MCF 10A (cell line): ENCODE results near the gene GATAD2B. TPM values are rescaled to one million over a fixed set of nuclear protein-coding genes. Genes with fewer than 3 reads are reported as not detected.

Experiments used
- BruUV-seq: library from RNA; stranded (reverse); fragments of 400-500 nt; replicated peaks from 2 replicates; lab custom pipeline; 2021; lab: Mats Ljungman, UMichigan
- CTCF ChIA-PET: fragments of 300-600 bp; sonication (Branson Sonifier 250); formaldehyde crosslinking; extraction: SDS; loops from one replicate; lab custom pipeline; 2021; ENCODE audit warnings: antibody characterized with exemption, inconsistent platforms; lab: Yijun Ruan, JAX
- POLR2A ChIA-PET: fragments of 300-600, 350-650 bp; sonication (Branson Sonifier 250); formaldehyde crosslinking; extraction: SDS; loops from one replicate; lab custom pipeline; 2020; ENCODE audit warnings: antibody characterized with exemption, inconsistent platforms; lab: Yijun Ruan, JAX
- DNase-seq: peaks from one replicate; pipeline ENCODE4 v3.0.0-alpha.2; 2018; ENCODE audit not compliant: unreplicated experiment
- H3K27ac Mint-ChIP-seq: one replicate; pipeline ENCODE4 v1.8.0; 2022; ENCODE audit warnings: mild to moderate bottlenecking, low read depth, mixed read lengths; ENCODE audit not compliant: unreplicated experiment
- H3K27me3 Mint-ChIP-seq: one replicate; pipeline ENCODE4 v1.8.0; 2022; ENCODE audit warnings: mixed read lengths; ENCODE audit not compliant: insufficient read depth, unreplicated experiment
- H3K36me3 Mint-ChIP-seq: one replicate; pipeline ENCODE4 v1.8.0; 2022; ENCODE audit warnings: mild to moderate bottlenecking, moderate library complexity, mixed read lengths; ENCODE audit not compliant: insufficient read depth, unreplicated experiment
- H3K4me1 Mint-ChIP-seq: one replicate; pipeline ENCODE4 v1.8.0; 2022; ENCODE audit warnings: mixed read lengths; ENCODE audit not compliant: insufficient read depth, unreplicated experiment
- H3K4me3 Mint-ChIP-seq: one replicate; pipeline ENCODE4 v1.8.0; 2022; ENCODE audit warnings: mild to moderate bottlenecking, moderate library complexity, mixed read lengths; ENCODE audit not compliant: unreplicated experiment
- H3K9me3 Mint-ChIP-seq: one replicate; pipeline ENCODE4 v1.8.0; 2022; ENCODE audit warnings: mixed read lengths; ENCODE audit not compliant: unreplicated experiment
- intact Hi-C: fragments of 100-400 bp; cut with micrococcal nuclease; formaldehyde crosslinking; loops from 2 replicates; pipeline ENCODE4 v1.14.1; 2022
- total RNA-seq: library from RNA; stranded (reverse); gene quantifications from 2 replicates; pipeline ENCODE4 v1.2.3, GENCODE V29; 2022
- TF ChIP-seq, protein P1 (sequence below): fragments of 200-600 bp; IDR thresholded peaks from one replicate; pipeline ENCODE4 v1.8.0; 2022; ENCODE audit warnings: antibody characterized with exemption, mild to moderate bottlenecking; ENCODE audit not compliant: unreplicated experiment

Gene GATAD2B
- total RNA-seq, 1 experiment from 2014 or later: 95.5 TPM

DNA sequence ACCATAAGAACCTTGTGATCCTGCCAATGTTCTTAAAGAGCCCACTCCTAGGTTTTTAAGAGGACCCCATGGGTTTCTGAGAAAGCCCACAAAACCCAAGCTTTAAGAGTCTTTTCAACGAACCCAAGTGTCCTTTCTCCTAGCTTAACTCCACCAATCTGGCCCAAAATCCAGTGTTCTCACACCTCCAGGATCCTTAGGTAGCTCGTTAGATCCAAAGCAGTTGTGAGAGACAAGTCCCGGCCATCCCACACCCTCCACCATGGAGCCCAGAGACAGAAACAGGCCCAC is 22.0 kb upstream of the GATAD2B start:
- peaks cover 21% of the 10 kb centered on the region for H3K4me1 Mint-ChIP-seq
- no peaks in the 10 kb centered on the region for H3K27me3 Mint-ChIP-seq
- TF ChIP-seq, protein P1, sequence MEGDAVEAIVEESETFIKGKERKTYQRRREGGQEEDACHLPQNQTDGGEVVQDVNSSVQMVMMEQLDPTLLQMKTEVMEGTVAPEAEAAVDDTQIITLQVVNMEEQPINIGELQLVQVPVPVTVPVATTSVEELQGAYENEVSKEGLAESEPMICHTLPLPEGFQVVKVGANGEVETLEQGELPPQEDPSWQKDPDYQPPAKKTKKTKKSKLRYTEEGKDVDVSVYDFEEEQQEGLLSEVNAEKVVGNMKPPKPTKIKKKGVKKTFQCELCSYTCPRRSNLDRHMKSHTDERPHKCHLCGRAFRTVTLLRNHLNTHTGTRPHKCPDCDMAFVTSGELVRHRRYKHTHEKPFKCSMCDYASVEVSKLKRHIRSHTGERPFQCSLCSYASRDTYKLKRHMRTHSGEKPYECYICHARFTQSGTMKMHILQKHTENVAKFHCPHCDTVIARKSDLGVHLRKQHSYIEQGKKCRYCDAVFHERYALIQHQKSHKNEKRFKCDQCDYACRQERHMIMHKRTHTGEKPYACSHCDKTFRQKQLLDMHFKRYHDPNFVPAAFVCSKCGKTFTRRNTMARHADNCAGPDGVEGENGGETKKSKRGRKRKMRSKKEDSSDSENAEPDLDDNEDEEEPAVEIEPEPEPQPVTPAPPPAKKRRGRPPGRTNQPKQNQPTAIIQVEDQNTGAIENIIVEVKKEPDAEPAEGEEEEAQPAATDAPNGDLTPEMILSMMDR: no peak
- CTCF ChIA-PET: interaction anchor here (0.6 to 5.6 kb wide), 18 partner anchors 14 to 592 kb away, joined by 3 to 60 read pairs (median 4); partner anchors contain the start of genes CRTC2, GATAD2B, JTB and NPR1
- no peaks in the 10 kb centered on the region for H3K9me3 Mint-ChIP-seq
- H3K27ac Mint-ChIP-seq: peak overlapping the region; percentile 88
- intact Hi-C loops: loop anchor here (5.0 kb wide), 1 partner anchor 43 kb away; the partner anchor contains the start of gene RAB13
- TSS peak; percentile 8 for BruUV-seq
- peaks cover 44% of the 10 kb centered on the region for H3K36me3 Mint-ChIP-seq
- peak overlapping the region; percentile 90 for H3K4me3 Mint-ChIP-seq
- POLR2A ChIA-PET: interaction anchor here (0.6 to 16.7 kb wide), 12 partner anchors 9 to 302 kb away, joined by 3 to 430 read pairs (median 11); partner anchors contain the start of genes CREB3L4, CRTC2, GATAD2B and JTB
- DNase-seq: no peak

DNA sequence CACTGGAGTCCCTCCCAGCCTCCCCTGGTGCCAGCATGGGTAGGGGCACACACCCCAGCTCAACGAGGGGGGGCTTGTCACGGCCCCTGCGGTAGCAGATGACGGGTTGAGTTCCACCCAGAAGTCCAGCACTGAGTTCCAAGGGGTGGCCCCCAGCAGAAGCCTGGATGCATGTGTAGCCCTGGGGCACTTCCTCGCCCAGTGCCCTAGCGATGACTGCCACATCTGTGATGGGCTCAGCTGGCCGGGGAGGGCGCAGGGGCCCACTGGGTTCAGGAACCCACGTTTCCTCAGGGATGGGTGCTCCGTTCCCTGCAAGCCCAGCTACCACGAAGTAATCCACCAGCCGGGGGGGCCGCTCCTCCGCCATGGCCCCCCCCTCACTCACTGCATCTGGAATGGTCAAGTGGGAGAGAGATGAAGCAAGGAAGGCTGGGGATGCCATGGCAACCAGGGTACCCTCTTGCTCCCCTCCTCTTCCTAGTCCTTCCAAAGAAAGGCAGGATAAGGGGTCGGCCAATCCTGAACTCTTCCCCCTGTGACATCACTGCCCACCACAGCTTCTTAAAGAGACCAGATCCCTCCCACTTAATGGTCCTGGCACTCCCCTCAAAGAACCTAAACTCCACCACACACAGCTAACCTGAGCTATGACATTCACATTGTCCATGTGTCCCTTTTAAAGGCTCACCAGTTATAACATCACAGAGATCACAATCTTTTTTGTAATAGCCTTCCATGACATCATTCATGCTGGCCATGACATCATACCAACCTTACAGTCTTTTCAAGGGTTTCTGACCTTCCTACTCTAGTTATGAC is 21.4 kb upstream of the GATAD2B start:
- no peak for DNase-seq
- Mint-ChIP-seq H3K27ac (peak overlapping the region; percentile 88), H3K4me1 (peaks cover 21% of the 10 kb centered on the region), H3K9me3 (no peaks in the 10 kb centered on the region), H3K4me3 (peak overlapping the region; percentile 90), H3K27me3 (no peaks in the 10 kb centered on the region), H3K36me3 (peaks cover 43% of the 10 kb centered on the region)
- intact Hi-C loops: no loop called here
- ChIA-PET CTCF (interaction anchor here (0.6 to 5.6 kb wide), 18 partner anchors 14 to 433 kb away, joined by 3 to 60 read pairs (median 4); partner anchors contain the start of genes CRTC2, GATAD2B, JTB and SLC39A1), POLR2A (interaction anchor here (0.6 to 16.7 kb wide), 11 partner anchors 9 to 272 kb away, joined by 3 to 430 read pairs (median 7); partner anchors contain the start of genes CREB3L4, CRTC2, GATAD2B and JTB)
- TF ChIP-seq, protein P1: no peak
- no TSS peak for BruUV-seq

DNA sequence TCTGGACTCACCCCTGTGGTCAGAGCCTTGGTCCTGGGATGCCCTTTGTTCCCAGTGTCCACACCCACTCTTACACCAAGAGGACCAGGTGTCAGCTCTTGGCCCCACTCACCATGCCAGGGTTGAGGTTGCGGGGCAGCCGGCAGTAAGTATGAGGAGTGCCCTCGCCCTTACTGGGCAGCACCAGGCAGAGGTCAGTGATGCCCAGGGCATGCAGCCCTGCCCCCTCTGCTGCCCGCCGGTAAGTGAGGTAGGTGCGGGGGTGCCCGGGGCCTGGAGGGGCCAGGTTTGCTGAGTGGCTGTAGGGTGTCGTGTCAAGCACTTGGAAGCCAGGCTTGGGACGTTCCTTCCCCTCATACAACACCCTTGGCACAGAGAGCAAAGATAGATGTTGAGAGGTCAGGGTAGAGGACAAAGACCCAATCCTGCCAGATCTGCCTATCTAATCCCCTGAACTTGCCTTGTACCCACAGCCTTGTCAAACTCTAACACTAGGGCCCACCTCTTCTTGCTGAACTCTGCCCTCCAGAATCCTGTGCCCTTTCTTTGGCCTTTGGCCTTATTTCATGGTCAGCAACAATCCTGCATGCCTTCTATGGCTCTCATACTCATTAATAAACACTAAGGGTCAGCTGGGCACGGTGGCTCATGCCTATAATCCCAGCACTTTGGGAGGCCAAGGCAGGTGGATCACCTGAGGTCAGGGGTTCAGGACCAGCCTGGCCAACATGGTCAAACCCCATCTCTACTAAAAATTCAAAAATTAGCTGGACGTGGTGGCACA is 20.2 kb upstream of the GATAD2B start:
- Mint-ChIP-seq H3K4me1 (peaks cover 21% of the 10 kb centered on the region), H3K27ac (no peak overlapping the region), H3K27me3 (no peaks in the 10 kb centered on the region), H3K9me3 (no peaks in the 10 kb centered on the region), H3K36me3 (peaks cover 43% of the 10 kb centered on the region), H3K4me3 (no peak overlapping the region)
- intact Hi-C loops: no loop called here
- CTCF ChIA-PET: interaction anchor here (0.6 to 2.7 kb wide), 4 partner anchors 24 to 146 kb away, joined by 3 to 21 read pairs (median 4); partner anchors contain the start of gene RAB13
- DNase-seq: no peak
- TF ChIP-seq, protein P1: no peak
- POLR2A ChIA-PET: interaction anchor here (0.9 to 4.4 kb wide), 2 partner anchors 20 to 111 kb away, joined by 3 to 117 read pairs; partner anchors contain the start of gene GATAD2B
- BruUV-seq: no TSS peak
